ENCODE results near the gene AMMECR1L.
"Not testable (repeated sequence)": the region's sequence is repeated elsewhere in the genome, so short reads cannot be mapped to it uniquely, and the experiment has no call there.

DNA sequence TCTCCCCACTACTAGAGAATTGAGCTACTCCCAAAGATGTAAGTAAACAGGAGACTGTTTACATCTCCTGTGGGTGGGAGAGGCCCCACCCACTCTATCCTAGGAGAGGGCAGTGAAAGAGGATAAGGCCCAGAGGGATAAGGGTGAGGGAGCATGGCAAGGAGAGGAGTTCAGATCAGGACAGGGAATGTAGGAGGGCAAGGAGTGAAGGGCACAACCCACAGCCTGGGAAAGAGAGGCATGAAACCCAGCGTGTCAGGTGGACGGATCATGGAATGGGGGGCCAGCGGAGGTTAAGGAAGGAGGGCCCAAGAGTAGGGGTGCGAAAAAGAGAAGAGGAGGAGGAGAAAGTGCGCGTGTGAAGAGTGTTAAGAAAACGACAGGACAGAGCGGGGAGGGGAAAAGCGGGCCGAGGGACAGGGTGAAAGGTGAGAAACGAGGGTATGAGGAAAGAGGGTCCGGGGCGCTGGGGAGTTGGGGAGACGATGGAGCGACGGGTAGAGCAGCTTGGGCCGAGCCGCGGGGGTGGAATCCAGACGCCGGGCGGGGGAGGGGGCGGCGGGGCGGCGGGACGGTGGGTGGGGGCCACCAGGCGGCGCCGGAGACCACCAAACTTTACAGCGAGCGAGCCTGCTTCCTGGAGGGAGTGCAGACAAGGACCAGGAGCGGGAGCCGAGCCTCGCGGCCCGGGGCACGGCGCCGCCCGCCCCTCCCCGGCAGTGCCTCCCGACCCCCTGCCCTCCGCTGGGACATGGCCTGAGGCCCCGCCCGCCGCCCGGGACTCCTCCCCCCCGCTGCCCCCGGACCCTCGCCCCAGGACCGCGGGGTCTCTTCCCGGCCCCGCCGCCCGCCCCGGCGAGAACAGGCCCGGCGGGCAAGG lies 655 bp downstream of the AMMECR1L start:
- TF ChIP-seq, protein P1, sequence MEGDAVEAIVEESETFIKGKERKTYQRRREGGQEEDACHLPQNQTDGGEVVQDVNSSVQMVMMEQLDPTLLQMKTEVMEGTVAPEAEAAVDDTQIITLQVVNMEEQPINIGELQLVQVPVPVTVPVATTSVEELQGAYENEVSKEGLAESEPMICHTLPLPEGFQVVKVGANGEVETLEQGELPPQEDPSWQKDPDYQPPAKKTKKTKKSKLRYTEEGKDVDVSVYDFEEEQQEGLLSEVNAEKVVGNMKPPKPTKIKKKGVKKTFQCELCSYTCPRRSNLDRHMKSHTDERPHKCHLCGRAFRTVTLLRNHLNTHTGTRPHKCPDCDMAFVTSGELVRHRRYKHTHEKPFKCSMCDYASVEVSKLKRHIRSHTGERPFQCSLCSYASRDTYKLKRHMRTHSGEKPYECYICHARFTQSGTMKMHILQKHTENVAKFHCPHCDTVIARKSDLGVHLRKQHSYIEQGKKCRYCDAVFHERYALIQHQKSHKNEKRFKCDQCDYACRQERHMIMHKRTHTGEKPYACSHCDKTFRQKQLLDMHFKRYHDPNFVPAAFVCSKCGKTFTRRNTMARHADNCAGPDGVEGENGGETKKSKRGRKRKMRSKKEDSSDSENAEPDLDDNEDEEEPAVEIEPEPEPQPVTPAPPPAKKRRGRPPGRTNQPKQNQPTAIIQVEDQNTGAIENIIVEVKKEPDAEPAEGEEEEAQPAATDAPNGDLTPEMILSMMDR (conservative IDR thresholded peaks at IDR 0.05; ENCODE audit: low read length): not testable (repeated sequence)
- not testable (repeated sequence) for TF ChIP-seq EZH2phosphoT487 (IDR thresholded peaks at IDR 0.05; ENCODE audit: borderline replicate concordance, low read depth, low read length)
